HG03342 (cell line): Measurements from ENCODE around the gene MIDN.
"Not testable (repeated sequence)": the region's sequence is repeated elsewhere in the genome, so short reads cannot be mapped to it uniquely, and the experiment has no call there.

Source experiments
- ATAC-seq: cut with Tn5 transposase; IDR thresholded peaks from one replicate; pipeline ENCODE4 v1.9.1; 2021; ENCODE audit warnings: mild to moderate bottlenecking, moderate library complexity; ENCODE audit not compliant: unreplicated experiment

The MIDN gene

GRCh38 chr19:1290196-1290702 is 41.9 kb downstream of the MIDN start:
- ATAC-seq, result no peak

DNA sequence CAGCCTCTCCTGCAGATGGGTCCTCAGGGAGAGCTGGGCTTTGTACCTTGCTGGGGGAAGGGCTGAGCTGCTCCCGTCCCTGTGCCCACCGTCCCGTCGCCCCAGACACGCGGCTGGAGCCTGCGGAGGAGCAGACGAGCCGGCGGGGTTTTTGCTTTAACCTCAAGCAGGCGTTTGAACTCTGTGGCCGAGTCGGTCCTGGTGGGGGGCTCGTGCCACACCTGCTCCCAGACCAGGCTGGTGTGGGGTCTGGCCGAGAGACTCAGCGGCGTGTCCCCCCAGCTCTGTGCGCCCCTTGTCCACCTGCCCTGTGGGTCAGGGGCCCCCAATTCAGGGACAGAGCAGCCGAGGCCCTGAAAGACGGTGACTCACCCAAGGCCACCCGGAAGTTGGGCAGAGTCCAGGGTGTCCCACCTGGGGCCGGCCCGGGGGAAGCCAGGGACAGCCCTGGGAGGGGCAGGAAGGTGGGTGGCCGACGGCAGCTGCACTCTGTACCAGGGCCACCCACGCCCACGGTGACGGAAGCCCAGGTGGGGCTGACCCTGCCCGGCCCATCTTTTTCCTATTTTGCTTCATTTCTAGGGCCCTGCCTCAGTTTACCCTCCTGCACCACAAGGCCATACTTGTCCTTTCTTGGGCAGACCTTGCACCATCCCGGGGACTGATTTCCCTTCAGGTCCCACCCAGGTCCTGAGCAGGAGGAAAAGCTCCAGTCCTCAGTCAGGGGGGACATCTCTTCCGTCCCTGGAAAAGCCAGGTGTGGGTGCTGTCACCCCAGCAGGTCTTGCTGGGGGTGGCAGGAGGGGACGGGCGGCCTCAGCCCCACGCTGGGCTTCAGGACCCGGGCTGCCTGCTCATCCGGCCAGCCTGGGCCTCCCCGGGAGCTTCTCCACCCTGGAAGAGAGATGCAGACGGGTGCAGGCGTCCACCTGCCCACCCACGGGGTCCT is 42.6 kb downstream of the MIDN start:
- no peak for ATAC-seq

GRCh38 chr19:1291761-1292418 is 43.5 kb downstream of the MIDN start:
- no peak for ATAC-seq

DNA sequence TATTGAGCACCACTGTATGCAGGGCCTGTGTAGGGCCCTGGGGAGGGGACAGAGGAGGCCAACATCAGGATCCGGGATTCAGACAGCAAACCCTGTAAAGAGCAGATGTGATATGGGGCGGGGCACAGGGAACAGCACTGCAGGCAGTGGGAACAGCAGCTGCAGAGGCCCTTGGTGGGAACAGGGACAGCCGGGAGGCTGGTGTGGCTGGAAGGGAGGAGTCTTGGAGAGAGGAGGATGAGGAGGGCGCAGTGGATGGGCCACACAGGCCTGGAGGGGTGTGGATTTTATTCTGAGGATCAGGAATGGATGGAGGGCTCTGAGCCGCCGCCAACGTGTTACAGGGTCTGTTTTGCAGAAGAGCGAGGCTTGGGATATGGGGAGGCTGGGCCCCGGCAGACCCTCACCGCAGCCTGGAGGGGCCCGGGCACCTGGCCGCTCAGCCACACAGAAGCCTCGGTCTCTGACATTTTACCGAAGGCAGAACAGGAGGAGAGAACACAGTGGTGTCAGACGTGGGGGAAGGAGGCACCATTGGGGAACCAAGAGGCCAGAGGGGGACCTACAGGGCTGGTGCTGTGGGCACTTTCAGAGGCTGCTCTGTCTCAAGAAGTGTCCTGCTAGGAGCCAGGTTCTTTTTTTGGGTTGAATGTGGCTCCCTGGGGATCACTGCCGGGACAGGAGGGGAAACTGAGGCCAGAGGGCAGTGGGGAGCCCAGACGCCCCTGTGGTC is 44.2 kb downstream of the MIDN start:
- ATAC-seq, result no peak

DNA sequence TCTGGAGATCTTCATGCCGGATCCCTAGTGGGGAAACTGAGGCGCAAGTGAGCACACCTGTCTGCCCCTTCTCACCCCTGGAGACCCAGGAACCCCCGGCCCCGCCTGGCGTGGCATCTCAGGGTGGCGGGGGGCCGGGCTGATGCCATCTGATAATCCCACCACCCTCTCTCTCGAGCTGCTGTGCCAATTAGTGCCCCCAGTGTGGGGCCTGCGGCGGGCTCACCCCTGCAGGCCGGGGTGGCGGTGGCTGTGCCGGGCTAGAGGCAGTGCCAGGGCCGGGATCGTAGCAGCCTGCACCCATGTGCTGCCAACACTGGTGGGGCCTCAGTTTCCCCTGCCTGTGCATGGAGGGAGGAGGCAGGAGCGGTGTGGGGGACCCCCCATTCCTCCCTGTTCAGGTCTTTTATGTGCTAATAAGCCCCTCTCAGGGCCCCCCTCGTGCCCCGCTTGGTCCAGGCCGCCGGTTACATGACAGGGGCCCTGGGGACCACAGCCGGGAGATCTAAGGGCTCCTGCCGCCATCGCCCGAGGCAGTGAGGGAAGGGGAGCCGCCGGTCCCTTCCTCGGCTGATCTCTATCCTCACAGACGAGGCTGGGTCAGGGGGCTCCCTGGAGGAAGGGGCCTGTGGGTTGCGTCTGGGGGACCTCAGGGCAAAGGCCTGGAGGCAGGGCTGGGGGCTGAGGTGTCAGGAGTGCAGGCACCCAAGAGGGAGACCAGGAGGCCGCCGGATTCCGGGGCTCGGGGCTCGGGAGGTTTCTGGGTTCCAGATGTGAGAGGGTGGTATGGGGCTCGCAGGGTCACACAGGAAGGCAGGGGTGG is 45.6 kb downstream of the MIDN start:
- no peak for ATAC-seq

DNA sequence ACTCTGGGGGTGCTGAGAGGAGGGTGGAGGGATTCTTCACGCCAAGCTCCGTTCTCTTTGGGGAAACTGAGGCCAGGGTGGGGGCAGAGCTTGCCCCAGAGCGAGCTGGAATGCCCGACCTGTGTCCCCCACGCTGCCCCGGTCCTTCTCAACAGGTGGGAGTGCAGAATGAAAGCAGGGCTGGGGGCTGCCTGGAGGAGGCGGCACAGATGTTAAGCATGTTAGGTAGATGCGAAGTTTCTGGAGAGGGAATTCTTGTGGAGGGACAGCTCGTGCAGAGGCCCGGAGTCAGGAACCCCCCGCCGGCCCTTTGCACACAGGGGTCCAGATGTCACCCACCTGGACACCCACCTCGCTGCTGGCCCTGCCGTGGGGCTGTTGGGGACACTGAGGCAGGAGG is 46.3 kb downstream of the MIDN start:
- ATAC-seq, result no peak

DNA sequence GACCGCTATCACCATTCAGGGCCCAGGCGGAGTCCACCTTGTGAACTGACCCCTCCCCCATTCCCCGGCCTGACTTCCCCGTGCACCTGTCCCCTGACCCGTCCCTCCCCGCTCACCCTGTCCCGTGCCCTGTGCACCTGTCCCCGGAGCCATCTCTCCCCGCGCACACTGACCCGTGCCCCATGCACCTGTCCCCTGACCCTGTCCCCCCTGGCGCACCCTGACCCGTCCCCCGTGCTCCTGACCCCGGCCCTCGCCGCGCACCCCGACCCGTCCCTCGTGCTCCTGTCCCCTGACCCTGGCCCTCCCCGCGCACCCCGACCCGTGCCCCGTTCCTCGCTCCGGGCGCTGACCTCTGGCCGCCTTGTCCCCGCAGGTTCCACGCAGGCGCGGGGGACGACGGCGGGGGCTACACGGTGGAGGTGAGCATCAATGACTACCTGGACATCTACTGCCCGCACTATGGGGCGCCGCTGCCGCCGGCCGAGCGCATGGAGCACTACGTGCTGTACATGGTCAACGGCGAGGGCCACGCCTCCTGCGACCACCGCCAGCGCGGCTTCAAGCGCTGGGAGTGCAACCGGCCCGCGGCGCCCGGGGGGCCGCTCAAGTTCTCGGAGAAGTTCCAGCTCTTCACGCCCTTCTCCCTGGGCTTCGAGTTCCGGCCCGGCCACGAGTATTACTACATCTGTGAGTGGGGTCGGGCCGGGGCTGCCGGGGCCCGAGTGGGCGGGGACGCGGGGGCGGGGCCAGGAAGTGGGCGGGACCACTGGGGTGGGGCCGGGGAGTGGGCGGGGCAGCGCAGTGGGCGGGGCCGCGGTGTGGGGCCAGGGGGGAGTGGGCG is 47.0 kb downstream of the MIDN start:
- no peak for ATAC-seq

DNA sequence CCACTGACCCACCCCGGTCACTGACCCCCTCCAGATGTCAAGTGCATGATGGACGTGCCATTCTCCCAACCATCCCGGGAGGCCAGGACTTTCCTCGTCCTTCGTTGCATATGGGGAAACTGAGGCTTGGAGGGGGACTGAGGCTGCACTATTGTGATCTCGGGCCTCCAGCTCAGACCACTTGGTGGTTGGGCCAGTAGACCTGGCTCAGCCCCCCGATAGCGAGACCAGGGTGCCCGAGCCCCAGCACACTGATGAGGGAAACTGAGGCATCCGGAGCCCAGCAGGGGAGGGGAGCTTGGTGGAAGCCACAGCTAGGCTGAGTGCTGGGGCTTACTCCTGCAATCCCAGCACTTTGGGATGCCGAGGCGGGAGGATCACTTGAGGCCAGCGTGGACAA is 47.7 kb downstream of the MIDN start:
- no peak for ATAC-seq

GRCh38 chr19:1296575-1297271 is 48.3 kb downstream of the MIDN start:
- no peak for ATAC-seq

DNA sequence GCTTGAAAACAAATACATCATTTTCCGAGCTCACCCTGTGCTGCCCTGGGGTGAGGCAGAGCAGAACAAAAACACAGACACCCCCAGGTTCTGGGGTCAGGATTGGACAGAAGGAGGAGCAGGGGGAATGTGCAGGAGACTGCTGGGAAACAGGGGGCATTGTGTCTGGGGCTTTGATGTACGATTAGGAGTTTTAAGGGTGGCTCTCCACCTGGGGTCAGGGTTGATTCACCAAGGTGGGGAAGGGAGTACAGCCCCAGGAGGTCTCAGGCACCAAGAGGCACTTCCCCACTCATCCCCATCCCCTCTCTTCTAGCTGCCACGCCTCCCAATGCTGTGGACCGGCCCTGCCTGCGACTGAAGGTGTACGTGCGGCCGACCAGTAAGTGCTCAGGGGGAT is 49.9 kb downstream of the MIDN start:
- no peak for ATAC-seq

DNA sequence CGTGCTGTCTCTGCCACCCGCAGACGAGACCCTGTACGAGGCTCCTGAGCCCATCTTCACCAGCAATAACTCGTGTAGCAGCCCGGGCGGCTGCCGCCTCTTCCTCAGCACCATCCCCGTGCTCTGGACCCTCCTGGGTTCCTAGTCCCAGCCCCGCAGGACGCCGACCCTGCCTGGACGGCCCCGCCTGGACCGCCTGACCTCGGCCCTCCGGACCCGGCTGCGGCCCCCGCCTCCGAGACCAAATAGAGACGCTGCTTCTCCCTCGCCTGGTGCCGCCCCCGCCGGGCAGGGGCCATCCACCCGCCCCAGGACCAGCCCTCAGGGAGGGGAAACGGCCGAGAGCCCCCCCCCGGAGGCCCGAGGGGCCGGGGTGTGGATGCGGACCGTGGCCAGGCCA is 51.4 kb downstream of the MIDN start:
- no peak for ATAC-seq

- no peak for ATAC-seq
Observed at GRCh38 chr19:1300744-1301490, 52.5 kb downstream of the MIDN start.

DNA sequence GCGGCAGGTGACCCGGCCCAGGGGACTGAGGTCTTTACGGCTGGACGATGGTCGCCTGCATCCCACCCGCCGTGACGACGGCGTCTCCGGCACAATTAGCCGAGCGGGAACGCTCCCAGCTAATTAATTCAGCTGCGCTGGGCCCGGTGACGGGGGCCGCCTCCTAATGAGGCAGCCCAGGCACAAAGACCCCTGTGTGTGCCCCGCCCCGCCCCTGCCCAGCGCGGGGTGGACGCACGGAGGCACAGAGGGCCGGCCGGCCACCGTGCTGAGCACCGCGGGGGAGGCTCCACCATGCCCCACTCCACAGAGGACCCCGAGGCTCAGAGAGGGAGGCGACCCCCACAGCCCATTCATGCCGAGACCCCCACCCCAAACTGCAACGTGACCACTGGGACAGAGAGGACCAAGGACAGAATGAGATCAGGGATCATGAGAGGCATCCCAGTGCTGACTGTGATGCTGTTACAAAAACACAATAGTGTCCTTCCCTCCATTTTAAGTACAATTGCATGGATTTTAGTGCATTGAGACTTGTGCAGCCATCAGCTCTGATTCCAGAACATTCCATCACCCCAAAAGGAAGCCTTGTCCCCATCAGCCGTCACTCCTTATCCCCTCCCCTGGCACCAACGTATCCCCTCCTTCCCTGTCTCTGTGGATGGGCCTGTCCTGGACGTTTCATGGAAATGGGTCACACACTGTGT is 54.3 kb downstream of the MIDN start:
- no peak for ATAC-seq

DNA sequence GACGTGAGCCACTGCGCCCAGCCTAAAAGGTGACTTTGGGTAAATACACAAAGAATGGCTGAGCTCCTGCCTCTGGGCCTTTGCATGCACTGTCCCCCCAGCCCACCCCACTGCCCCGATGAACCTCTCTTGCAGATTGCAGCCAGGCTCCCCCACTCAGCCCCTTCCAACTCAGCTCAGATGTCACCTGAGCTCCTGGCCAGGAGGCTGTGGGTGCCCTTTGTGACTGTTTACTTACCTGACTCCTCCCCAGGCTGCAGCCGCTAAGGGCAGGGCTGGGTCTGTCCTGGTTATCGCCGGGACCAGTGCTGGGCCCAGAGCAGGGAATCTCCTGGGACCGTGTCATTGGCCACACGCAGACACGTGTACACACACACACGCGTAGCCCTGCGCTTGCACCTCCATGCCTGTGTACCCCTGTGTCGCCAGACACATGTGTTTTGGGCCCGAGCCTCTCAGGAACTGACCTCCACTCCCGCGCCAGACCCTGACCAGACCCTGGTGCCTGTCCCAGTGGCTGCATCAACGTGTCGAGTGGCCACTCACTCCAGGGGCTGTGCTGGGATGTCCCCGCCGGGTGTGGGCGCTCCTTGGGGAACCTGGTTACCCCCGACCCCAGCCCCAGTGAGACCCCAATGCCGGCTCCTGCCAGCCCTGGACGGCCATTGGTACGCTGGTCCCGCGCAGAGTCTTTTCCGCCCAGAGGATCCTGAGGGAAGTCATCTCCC is 56.0 kb downstream of the MIDN start:
- ATAC-seq, result no peak

GRCh38 chr19:1305354-1305753 is 57.0 kb downstream of the MIDN start:
- ATAC-seq, result not testable (repeated sequence)

DNA sequence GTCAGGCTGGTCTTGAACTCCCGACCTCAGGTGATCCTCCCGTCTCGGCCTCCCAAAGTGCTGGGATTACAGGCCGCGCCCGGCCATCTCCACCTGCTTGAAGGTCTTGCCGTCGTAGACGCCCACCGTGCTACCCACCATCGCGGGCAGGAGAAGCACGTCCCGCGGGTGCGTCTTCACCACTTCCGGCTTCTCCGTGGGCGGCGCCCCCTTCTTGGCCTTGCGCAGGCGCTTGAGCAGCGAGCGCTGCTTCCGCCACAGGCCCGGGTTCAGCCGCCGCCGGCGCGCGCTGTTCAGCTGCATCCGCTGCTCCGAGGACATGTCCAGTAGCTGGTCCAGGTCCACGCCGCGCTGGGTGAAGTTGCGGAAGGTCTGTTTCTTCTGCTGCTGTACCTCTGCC is 58.9 kb downstream of the MIDN start:
- ATAC-seq, result no peak

DNA sequence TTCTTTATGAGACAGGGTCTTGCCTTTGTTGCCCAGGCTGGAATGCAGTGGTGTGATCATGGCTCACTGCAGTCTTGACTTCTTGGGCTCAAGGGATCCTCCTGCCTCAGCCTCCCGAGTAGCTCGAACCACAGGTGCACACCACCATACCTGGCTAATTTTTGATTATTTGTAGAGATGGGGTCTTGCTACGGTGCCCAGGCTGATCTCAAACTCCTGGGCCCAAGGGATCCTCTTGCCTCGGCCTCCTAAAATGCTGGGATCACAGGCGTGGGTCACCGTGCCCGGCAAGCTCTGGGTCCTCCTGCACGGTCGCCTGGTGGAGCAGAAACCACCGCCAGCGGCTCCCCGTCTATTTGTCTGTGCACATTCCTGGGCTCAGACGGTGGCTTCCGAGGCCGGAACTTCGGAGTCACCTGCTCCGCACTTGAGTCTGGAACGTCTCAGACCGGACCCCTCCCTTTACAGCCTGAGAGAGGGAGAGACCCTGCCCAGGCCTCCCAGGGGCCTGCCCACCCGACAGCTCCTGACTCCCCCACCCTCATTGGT is 59.4 kb downstream of the MIDN start:
- no peak for ATAC-seq
